GM12878 (cell line): Measurements from ENCODE around the gene LDLRAD4.

ENCODE experiments used
- DPF2 ChIP-seq: fragments of 450-650 bp; IDR thresholded peaks from 2 replicates; pipeline ENCODE4 v1.6.1; 2017; ENCODE audit warnings: mild to moderate bottlenecking
- MAX ChIP-seq: IDR thresholded peaks from 2 replicates; pipeline ENCODE4 v1.6.1; 2012; ENCODE audit warnings: low read depth, low read length, improper control_type of control experiment
- NR2C1 ChIP-seq: fragments of 450-650 bp; IDR thresholded peaks from 2 replicates; pipeline ENCODE4 v1.6.1; 2017; ENCODE audit warnings: antibody characterized with exemption, mild to moderate bottlenecking, moderate library complexity
- PAX8 ChIP-seq: fragments of 450-650 bp; IDR thresholded peaks from 2 replicates; pipeline ENCODE4 v1.6.1; 2017; ENCODE audit warnings: mild to moderate bottlenecking, moderate library complexity
- POLR2A ChIP-seq: IDR thresholded peaks from 2 replicates; pipeline ENCODE4 v1.6.1; 2011; ENCODE audit warnings: low read depth, mild to moderate bottlenecking, low read length
- POLR2AphosphoS5 ChIP-seq: IDR thresholded peaks from 2 replicates; pipeline ENCODE4 v1.6.1; 2011; ENCODE audit warnings: mild to moderate bottlenecking, low read length, inconsistent platforms
- RAD21 ChIP-seq: IDR thresholded peaks from 2 replicates; pipeline ENCODE4 v1.6.1; 2011; ENCODE audit warnings: mild to moderate bottlenecking, low read depth, low read length, moderate library complexity; ENCODE audit not compliant: insufficient read depth
- RAD51 ChIP-seq: fragments of 450-650 bp; IDR thresholded peaks from 2 replicates; pipeline ENCODE4 v1.6.1; 2016; ENCODE audit warnings: moderate library complexity, mild to moderate bottlenecking, inconsistent platforms
- SIN3A ChIP-seq: IDR thresholded peaks from 2 replicates; pipeline ENCODE4 v1.6.1; 2012; ENCODE audit warnings: low read depth, low read length, improper control_type of control experiment
- SMARCA5 ChIP-seq: fragments of 450-650 bp; IDR thresholded peaks from 2 replicates; pipeline ENCODE4 v1.6.1; 2017; ENCODE audit warnings: mild to moderate bottlenecking

- no peak for TF ChIP-seq SIN3A
- TF ChIP-seq POLR2A, result no peak
- TF ChIP-seq MAX, result no peak
- no peak for TF ChIP-seq POLR2AphosphoS5
- no peak for TF ChIP-seq SMARCA5
- no peak for TF ChIP-seq RAD51
- no peak for TF ChIP-seq RAD21
- TF ChIP-seq NR2C1, result no peak
- no peak for TF ChIP-seq PAX8
- no peak for TF ChIP-seq DPF2
Observed at GRCh38 chr18:13581496-13582177, 363.1 kb downstream of the LDLRAD4 start.
